Stimulated activated CD4-positive, alpha-beta T cell treated with anti-CD3 and anti-CD28 coated beads, Interleukin-1b, Interleukin-23, amount 100 ng/mL, for 1 hour (primary cell): Measurements from ENCODE around the gene P2RX2.

Experiments
- DNase-seq, 2 donors: peaks; one replicate each; pipeline ENCODE4 v3.0.0-alpha.2; 2020; ENCODE audit warnings: low read depth in 2 of 2

P2RX2 gene

GRCh38 chr12:132638541-132639408, 20.2 kb downstream of the P2RX2 start:
- no peak for DNase-seq

- DNase-seq, result no peak
Observed at GRCh38 chr12:132639956-132640520, 21.5 kb downstream of the P2RX2 start.

- DNase-seq, result no peak
Observed at GRCh38 chr12:132640936-132641335, 22.4 kb downstream of the P2RX2 start.

- no peak for DNase-seq
Observed at GRCh38 chr12:132641811-132642650, 23.5 kb downstream of the P2RX2 start.

- DNase-seq, result no peak
Observed at GRCh38 chr12:132642846-132643835, 24.6 kb downstream of the P2RX2 start.

GRCh38 chr12:132646850-132647249, 28.3 kb downstream of the P2RX2 start:
- no peak for DNase-seq

GRCh38 chr12:132647858-132648257, 29.3 kb downstream of the P2RX2 start:
- no peak for DNase-seq

GRCh38 chr12:132648616-132649225, 30.1 kb downstream of the P2RX2 start:
- no peak for DNase-seq

- no peak for DNase-seq
Observed at GRCh38 chr12:132649226-132649945, 30.8 kb downstream of the P2RX2 start.

- no peak for DNase-seq
Observed at GRCh38 chr12:132651444-132652100, 33.0 kb downstream of the P2RX2 start.

- DNase-seq, result no peak
Observed at GRCh38 chr12:132653567-132654290, 35.2 kb downstream of the P2RX2 start.

- DNase-seq, result no peak
Observed at GRCh38 chr12:132657004-132657727, 38.6 kb downstream of the P2RX2 start.

- DNase-seq, result no peak
Observed at GRCh38 chr12:132658149-132658894, 39.7 kb downstream of the P2RX2 start.

GRCh38 chr12:132659146-132659545, 40.6 kb downstream of the P2RX2 start:
- DNase-seq, result no peak

- no peak for DNase-seq
Observed at GRCh38 chr12:132660052-132660451, 41.5 kb downstream of the P2RX2 start.

GRCh38 chr12:132660996-132661395, 42.4 kb downstream of the P2RX2 start:
- DNase-seq, result no peak

GRCh38 chr12:132661972-132662371, 43.4 kb downstream of the P2RX2 start:
- DNase-seq, result no peak
